ENCODE measurements around the gene ACTL6B.

GRCh38 chr7:100675105-100675451 lies 18.8 kb upstream of the ACTL6B start:
- TF ChIP-seq POLR2A (IDR thresholded peaks at IDR 0.05) (no peak), CTCF (IDR thresholded peaks at IDR 0.05) (no peak)
